Kasumi-1 (cell line): Measurements from ENCODE around the gene HERC2.
"Not testable (repeated sequence)": the region's sequence is repeated elsewhere in the genome, so short reads cannot be mapped to it uniquely, and the experiment has no call there.

ENCODE experiments used
- DNase-seq, 2 experiments: peaks; one replicate each; lab custom pipeline; 2025; lab: John Stamatoyannopoulos, UW

Gene HERC2, protein sequence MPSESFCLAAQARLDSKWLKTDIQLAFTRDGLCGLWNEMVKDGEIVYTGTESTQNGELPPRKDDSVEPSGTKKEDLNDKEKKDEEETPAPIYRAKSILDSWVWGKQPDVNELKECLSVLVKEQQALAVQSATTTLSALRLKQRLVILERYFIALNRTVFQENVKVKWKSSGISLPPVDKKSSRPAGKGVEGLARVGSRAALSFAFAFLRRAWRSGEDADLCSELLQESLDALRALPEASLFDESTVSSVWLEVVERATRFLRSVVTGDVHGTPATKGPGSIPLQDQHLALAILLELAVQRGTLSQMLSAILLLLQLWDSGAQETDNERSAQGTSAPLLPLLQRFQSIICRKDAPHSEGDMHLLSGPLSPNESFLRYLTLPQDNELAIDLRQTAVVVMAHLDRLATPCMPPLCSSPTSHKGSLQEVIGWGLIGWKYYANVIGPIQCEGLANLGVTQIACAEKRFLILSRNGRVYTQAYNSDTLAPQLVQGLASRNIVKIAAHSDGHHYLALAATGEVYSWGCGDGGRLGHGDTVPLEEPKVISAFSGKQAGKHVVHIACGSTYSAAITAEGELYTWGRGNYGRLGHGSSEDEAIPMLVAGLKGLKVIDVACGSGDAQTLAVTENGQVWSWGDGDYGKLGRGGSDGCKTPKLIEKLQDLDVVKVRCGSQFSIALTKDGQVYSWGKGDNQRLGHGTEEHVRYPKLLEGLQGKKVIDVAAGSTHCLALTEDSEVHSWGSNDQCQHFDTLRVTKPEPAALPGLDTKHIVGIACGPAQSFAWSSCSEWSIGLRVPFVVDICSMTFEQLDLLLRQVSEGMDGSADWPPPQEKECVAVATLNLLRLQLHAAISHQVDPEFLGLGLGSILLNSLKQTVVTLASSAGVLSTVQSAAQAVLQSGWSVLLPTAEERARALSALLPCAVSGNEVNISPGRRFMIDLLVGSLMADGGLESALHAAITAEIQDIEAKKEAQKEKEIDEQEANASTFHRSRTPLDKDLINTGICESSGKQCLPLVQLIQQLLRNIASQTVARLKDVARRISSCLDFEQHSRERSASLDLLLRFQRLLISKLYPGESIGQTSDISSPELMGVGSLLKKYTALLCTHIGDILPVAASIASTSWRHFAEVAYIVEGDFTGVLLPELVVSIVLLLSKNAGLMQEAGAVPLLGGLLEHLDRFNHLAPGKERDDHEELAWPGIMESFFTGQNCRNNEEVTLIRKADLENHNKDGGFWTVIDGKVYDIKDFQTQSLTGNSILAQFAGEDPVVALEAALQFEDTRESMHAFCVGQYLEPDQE (N-terminal part only)

DNA sequence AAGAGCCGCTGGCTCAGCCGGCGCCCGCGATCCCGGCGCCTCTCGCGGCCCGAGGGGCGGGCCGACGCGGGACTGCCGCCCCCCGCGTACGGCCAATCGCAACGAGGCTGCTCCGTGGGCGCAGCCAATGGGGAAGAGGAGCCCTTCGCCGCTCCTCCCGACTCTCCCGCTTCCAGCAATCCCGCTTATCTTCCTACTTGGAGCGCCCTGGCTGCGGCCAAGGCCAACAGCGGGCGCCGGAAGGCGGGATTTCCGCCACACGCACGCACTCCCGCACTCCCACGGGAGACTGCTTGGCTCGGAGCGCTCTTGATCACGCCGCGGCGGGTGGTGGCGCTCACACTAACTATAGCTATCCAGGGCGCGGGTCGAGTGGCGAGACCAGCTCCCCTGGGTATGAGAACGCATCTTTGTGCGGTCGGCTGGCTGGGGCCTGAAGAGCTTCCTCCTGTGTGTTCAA is at the start of gene HERC2:
TSS of gene HERC2 (minus strand) at position 51 of the 460 bp plus-strand sequence. CDS start 746 bp downstream, outside the sequence.
- DNase-seq, result not testable (repeated sequence)

DNA sequence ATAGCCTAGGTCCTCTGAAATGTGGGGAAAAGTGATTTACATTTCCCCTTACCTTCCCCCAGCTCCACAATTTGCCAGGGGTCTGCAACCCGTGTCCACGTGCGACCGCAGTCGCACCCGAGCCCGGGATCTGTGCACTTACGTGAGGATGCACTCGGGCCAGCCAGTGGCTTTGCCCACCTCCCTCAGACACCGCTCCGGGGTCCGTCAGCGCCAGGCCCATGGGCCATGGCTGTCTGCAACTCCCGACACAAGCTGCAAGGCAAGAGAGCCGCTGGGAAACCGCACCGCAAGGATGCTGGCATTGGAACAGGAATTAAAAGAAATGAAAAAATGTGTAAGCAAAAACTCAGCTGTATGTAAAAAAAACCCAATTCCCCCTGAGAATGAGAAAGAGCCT is 43.5 kb upstream of the HERC2 start:
- DNase-seq, result not testable (repeated sequence)

DNA sequence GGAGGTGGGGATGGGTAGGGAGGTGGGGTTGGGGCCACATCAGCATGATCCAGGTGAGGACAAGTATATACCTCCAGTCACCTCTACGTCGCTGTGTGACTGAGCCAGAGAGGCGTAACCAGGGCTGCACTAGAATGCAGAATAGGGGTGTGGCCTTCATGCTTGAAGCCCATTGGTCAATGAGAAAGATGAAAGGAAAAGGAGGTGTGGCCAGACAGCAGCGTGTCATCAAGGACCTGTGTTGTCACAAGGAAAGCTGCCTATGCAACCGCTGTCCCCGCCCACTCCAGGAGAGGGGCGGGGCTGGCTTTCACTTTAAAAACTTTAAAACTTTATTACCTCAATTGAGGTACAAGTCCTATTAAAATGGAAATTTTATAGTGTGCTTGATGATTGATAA is 36.0 kb upstream of the HERC2 start, which contains the start of gene GOLGA6L24:
TSS of gene GOLGA6L24 (minus strand) at position 101 of the 400 bp plus-strand sequence. CDS start at position 40, 61 bp downstream.
- not testable (repeated sequence) for DNase-seq

GRCh38 chr15:28321358-28322078 is 461 bp downstream of the HERC2 start:
- DNase-seq, result not testable (repeated sequence)

GRCh38 chr15:28319725-28320124 is 2.3 kb downstream of the HERC2 start:
- not testable (repeated sequence) for DNase-seq

DNA sequence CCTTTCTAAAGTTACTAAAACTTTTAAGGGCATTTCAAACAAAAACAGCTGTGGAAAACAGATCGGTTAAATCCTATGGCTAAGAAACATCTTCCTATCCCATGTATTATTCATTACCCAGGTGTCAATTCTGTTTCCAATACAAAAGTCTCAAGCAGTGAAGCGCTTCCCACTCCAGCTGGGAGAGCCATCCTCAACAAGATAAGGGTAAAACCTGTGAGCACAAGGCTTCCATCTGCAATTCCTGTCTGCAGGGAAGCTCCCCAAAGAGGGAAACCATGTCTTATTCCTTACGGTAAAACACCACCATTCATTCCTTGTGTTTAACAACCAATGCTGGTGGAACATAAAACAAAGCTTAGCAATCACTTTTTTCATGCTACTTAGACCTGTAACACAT is 3.2 kb downstream of the HERC2 start:
- DNase-seq, result not testable (repeated sequence)

- not testable (repeated sequence) for DNase-seq
Observed at GRCh38 chr15:28318122-28318521, 3.9 kb downstream of the HERC2 start.

GRCh38 chr15:28316958-28317357 is 5.0 kb downstream of the HERC2 start:
- DNase-seq, result not testable (repeated sequence)

GRCh38 chr15:28310454-28310853 is 11.5 kb downstream of the HERC2 start:
- DNase-seq, result not testable (repeated sequence)

DNA sequence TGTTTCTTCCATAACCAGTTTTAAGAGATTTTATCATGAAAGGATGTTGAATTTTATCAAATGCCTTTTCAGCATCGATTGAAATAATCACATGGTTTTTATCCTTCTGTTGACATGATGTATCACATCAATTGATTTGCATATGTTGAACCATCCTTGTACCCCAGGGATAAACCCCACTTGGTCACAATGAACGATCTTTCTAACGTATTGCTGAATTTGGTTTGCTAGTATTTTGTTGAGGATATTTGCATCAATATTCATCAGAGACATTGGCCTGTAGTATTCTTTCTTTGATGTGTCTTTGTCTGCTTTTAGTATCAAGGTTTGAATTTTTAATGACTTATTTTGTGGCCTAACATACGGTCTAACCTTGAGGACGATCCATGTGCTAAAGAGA is 13.3 kb downstream of the HERC2 start:
- not testable (repeated sequence) for DNase-seq

- DNase-seq, result not testable (repeated sequence)
Observed at GRCh38 chr15:28305700-28306099, 16.3 kb downstream of the HERC2 start.

- not testable (repeated sequence) for DNase-seq
Observed at GRCh38 chr15:28297434-28297833, 24.5 kb downstream of the HERC2 start.

GRCh38 chr15:28296814-28297213 is 25.2 kb downstream of the HERC2 start:
- DNase-seq, result not testable (repeated sequence)

- not testable (repeated sequence) for DNase-seq
Observed at GRCh38 chr15:28295009-28295563, 26.9 kb downstream of the HERC2 start.

DNA sequence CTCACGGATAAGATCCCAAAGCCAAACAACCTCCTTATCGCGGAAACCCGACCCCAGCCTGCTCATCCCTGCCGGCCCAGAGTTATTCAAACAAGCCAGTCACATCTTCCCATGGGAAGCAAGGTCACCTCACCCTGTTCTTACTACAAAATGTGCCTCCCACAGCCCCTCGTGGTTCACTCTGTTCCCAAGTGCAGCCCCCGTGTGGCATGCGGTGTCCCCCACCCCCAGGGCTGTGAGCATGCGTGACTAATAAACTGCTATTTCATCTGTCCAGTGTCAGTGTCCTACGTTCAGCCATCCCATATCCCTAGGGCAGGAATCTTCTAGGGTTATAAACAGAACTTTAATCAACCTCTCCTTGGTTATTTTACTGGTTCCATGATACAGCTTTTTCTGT is 27.4 kb downstream of the HERC2 start:
- not testable (repeated sequence) for DNase-seq

DNA sequence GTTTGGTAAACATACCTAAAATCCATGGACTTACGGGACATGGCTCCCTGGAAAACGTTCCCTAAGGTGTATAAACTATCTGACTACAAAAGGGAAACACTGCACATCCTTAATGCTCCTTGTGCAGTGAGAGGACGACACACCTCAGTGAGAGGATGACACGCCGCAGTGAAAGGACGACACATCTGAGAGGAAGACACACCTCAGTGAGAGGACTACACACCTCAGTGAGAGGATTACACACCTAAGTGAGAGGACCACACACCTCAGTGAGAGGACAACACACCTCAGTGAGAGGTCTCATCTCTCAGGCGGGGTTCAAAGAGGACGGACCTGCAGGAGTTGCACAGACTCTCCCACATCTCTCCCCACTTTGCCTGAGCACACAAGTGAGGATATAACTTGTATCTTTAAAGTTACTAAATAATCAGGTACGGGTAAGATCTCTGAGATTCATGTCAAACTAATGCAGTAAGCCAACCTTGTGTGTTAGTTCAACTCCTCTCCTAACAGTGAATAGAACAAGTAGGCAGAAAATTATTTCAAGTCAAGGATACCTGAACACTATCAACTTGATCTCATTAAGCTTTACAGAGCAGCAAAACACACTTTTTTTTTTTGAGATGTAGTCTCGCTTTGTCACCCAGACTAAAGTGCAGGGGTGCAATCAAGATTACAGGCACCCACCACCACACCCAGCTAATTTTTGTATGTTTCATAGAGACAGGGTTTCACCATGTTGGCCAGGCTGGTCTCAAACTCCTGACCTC is 32.1 kb downstream of the HERC2 start:
- no peak for DNase-seq

DNA sequence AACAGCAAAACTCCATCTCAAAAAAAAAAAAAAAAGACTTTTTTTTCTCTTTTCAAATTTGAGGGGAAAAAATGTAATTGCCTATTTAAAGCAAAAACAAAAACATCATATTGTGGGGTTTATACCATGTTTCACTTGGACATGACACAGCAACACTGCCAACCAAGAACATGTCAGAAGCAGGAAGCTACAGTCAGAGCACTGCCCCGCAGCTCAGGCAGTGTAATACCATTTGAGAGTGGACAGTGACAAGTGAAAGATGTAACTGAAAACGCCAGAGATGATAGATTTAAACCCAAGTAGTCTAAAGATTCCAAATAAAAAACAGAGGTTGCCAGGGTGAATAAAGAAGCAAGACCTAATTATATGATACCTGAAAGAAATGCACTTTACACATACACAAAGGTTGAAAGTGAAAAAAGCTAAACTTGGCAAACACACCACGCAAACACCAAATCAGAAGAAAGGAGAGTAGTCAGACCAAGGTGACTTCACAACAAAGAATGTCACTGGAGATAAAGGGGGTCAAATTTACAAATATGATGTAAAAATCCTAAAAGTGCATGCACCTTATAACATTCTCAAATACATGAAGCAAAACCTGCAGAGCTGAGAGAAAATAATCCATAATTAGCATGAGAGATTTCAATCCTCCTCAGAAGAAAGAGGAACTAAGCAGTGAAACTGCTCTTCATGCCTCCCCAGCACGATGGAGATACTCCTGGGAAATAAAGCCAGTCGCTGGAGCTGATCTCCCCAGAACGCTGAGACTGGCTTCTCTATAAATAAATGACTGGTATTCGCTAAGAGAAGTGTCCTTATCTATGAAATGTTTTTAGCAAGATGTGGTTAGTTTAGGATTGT is 32.9 kb downstream of the HERC2 start:
- not testable (repeated sequence) for DNase-seq

GRCh38 chr15:28286659-28287058 is 35.3 kb downstream of the HERC2 start:
- DNase-seq, result not testable (repeated sequence)

DNA sequence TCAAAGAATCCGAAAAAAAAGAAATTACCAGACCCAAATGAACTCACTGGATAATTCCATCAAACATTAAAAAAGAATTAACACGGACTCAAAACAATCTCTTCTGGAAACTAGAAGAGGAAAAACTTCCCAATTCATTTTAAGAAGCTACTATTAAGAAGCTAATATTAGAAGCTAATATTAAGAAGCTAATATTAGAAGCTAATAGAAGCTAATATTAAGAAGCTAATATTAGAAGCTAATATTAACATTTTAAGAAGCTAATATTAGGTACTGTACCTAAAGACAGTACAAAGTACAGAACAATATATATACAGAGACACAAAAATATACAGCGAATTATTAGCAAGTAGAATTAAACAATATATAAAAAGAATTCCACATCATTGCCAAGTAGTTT is 35.9 kb downstream of the HERC2 start:
- no peak for DNase-seq
